ENCODE data around the gene EIF2S3. TPM values are rescaled to one million over a fixed set of nuclear protein-coding genes. Genes with fewer than 3 reads are reported as not detected.

Gene EIF2S3
- total RNA-seq, 8 experiments from 2014 or later, result 119 to 384 (median 244) TPM

- Histone ChIP-seq H3K4me1 (replicated peaks in 1 of 2) (no peaks in the 10 kb centered on the region), H3K27ac (no peak overlapping the region), H3K4me3 (no peak overlapping the region)
- no peak for ATAC-seq (replicated peaks in 6 of 8)
- in situ Hi-C loops (cut with MboI; ENCODE audit: low pct_unique_long_range_greater_than_20kb in 2 of 9, low sequenced_read_pairs in 9 of 9, unreplicated experiment in 9 of 9), result loop anchor here in 3 of 9 experiments (25.0 kb wide), 1 partner anchor 138 kb away; no protein-coding TSS in a partner anchor
- 70 to 96% (median 87%) methylated on average over 1 to 6 of the region's 6 CpGs; no CpG with 5 or more reads in 2 of the 10 experiments for WGBS, 10 experiments
Observed at GRCh38 chrX:24099394-24099793, 44.6 kb downstream of the EIF2S3 start.

GRCh38 chrX:24100713-24101112, 46.0 kb downstream of the EIF2S3 start:
- Histone ChIP-seq H3K4me1 (replicated peaks in 1 of 2) (no peaks in the 10 kb centered on the region), H3K4me3 (no peak overlapping the region), H3K27ac (no peak overlapping the region)
- in situ Hi-C loops (cut with MboI; ENCODE audit: low pct_unique_long_range_greater_than_20kb in 2 of 9, low sequenced_read_pairs in 9 of 9, unreplicated experiment in 9 of 9), result no loop called here
- no peak for ATAC-seq (replicated peaks in 6 of 8)
- 0 to 80% (median 0%) methylated on average over 1 of the region's 2 CpGs; no CpG with 5 or more reads in 7 of the 10 experiments for WGBS, 10 experiments

DNA sequence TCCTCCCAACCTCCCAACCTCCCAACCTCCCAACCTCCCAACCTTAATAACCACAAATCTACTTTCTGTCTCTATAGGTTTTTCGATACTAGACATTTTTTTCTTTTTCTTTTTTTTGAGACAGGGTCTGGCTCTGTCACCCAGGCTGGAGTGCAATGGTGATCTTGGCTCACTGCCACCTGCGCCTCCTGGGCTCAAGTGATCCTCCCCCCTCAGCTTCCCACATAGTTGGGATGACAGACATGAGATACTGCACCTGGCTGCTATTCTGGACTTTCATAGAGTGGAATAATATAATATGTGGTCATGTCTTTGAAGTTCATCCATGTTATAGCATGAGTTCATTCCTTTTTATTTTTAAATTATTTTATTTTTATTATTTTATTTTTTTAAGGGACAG, 55.3 kb downstream of the EIF2S3 start:
- H3K4me3 ChIP-seq, result no peak overlapping the region
- no peaks in the 10 kb centered on the region for H3K4me1 ChIP-seq (replicated peaks in 1 of 2)
- no peak for ATAC-seq (replicated peaks in 6 of 8)
- in situ Hi-C loops (cut with MboI; ENCODE audit: low pct_unique_long_range_greater_than_20kb in 2 of 9, low sequenced_read_pairs in 9 of 9, unreplicated experiment in 9 of 9), result no loop called here
- H3K27ac ChIP-seq, result no peak overlapping the region
- WGBS, 10 experiments, result 43 to 100% (median 89%) methylated on average over 1 to 2 of the region's 2 CpGs; no CpG with 5 or more reads in 6 of the 10 experiments

- H3K27ac ChIP-seq, result no peak overlapping the region
- ATAC-seq (replicated peaks in 6 of 8), result no peak
- 48 to 100% (median 73%) methylated on average over 2 of the region's 2 CpGs; no CpG with 5 or more reads in 6 of the 10 experiments for WGBS, 10 experiments
- H3K4me3 ChIP-seq, result no peak overlapping the region
- in situ Hi-C loops (cut with MboI; ENCODE audit: low pct_unique_long_range_greater_than_20kb in 2 of 9, low sequenced_read_pairs in 9 of 9, unreplicated experiment in 9 of 9), result no loop called here
- H3K4me1 ChIP-seq (replicated peaks in 1 of 2), result no peaks in the 10 kb centered on the region
Observed at GRCh38 chrX:24113181-24113580, 58.4 kb downstream of the EIF2S3 start.

GRCh38 chrX:24117258-24117657, 62.5 kb downstream of the EIF2S3 start:
- no peaks in the 10 kb centered on the region for H3K4me1 ChIP-seq (replicated peaks in 1 of 2)
- peak in 3 of 8 experiments; percentile 56 to 74 (median 66) for ATAC-seq (replicated peaks in 6 of 8)
- H3K27ac ChIP-seq, result no peak overlapping the region
- no peak overlapping the region for H3K4me3 ChIP-seq
- WGBS, 10 experiments, result 0 to 100% (median 45%) methylated on average over 1 to 3 of the region's 3 CpGs; no CpG with 5 or more reads in 6 of the 10 experiments
- in situ Hi-C loops (cut with MboI; ENCODE audit: low pct_unique_long_range_greater_than_20kb in 2 of 9, low sequenced_read_pairs in 9 of 9, unreplicated experiment in 9 of 9), result no loop called here

- in situ Hi-C loops (cut with MboI; ENCODE audit: low pct_unique_long_range_greater_than_20kb in 2 of 9, low sequenced_read_pairs in 9 of 9, unreplicated experiment in 9 of 9), result no loop called here
- no peak overlapping the region for H3K27ac ChIP-seq
- no peaks in the 10 kb centered on the region for H3K4me1 ChIP-seq (replicated peaks in 1 of 2)
- no peak overlapping the region for H3K4me3 ChIP-seq
- peak in 1 of 8 experiments; percentile 33 for ATAC-seq (replicated peaks in 6 of 8)
- 0 to 100% (median 97%) methylated on average over 1 to 4 of the region's 4 CpGs; no CpG with 5 or more reads in 5 of the 10 experiments for WGBS, 10 experiments
Observed at GRCh38 chrX:24124244-24124799, 69.6 kb downstream of the EIF2S3 start.

DNA sequence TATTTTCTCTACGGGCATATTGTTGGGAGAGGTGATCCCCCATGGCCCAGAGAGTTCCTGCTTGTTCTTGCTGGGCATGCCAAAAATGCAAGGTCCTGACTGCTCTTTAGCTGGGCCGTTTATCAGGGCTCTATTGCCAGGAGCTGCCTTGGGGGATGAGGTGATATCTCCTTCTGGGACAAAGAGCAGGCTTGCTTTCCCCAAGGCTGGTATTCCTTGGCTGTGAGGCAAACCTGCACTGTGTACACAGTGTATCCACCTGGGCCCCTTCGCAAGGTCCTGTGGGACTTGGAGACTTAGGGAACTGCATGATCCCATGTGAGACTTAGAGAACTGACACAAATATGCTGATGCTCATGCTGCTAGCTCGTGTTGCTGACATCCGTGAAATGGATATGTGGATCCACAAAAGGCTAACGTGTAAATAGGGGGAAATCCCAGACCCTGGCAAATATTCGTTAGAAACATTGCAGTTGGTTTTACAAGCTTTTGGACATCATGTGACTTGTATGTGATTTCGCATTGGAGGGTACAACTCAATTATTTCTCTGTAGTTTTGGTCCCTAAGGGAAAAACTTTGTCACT, 70.4 kb downstream of the EIF2S3 start:
- in situ Hi-C loops (cut with MboI; ENCODE audit: low pct_unique_long_range_greater_than_20kb in 2 of 9, low sequenced_read_pairs in 9 of 9, unreplicated experiment in 9 of 9), result no loop called here
- Histone ChIP-seq H3K4me1 (replicated peaks in 1 of 2) (no peaks in the 10 kb centered on the region), H3K4me3 (no peak overlapping the region), H3K27ac (no peak overlapping the region)
- 30 to 100% (median 61%) methylated on average over 1 to 6 of the region's 8 CpGs; no CpG with 5 or more reads in 2 of the 10 experiments for WGBS, 10 experiments
- peak in 1 of 8 experiments; percentile 17 for ATAC-seq (replicated peaks in 6 of 8)

Other genes starting within 250 kb of the EIF2S3 start
- gene APOO, start 147.0 kb upstream of the EIF2S3 start, total RNA-seq, result 10 to 100 TPM; 26.1 to 78.8 (median 51.7) TPM
- gene CXorf58, start 146.9 kb upstream of the EIF2S3 start, total RNA-seq, result under 1 TPM in 3 of 8 experiments, not detected in 5; 0.21 to 0.43 (median 0.33) TPM
- gene KLHL15, start 27.8 kb upstream of the EIF2S3 start, total RNA-seq, result 10 to 100 TPM; 10.3 to 22.1 (median 13.9) TPM
- 10 to 100 TPM; 11.8 to 44.6 (median 24.1) TPM for gene ZFX, start 94.8 kb downstream of the EIF2S3 start, total RNA-seq

Data from motor neuron (in vitro differentiated cells).